HepG2 (cell line): Measurements from ENCODE around the gene ARHGEF40. TPM values are rescaled to one million over a fixed set of nuclear protein-coding genes. Genes with fewer than 3 reads are reported as not detected.

Experiments
- ADNP ChIP-seq: sonication (generic); formaldehyde crosslinking; IDR thresholded peaks from 2 replicates; pipeline ENCODE4 v1.4.0; 2020; ENCODE audit warnings: missing genetic modification reagents
- ATRX ChIP-seq: sonication (generic); formaldehyde crosslinking; IDR thresholded peaks from 2 replicates; pipeline ENCODE4 v1.4.0; 2020; ENCODE audit warnings: missing genetic modification reagents, borderline replicate concordance
- MXD4 ChIP-seq: IDR thresholded peaks from 2 replicates; pipeline ENCODE4 v1.6.1; 2016; ENCODE audit warnings: mild to moderate bottlenecking, missing biosample characterization, missing genetic modification reagents
- POGZ ChIP-seq: sonication (generic); formaldehyde crosslinking; IDR thresholded peaks from 2 replicates; pipeline ENCODE4 v1.4.0; 2020; ENCODE audit warnings: mild to moderate bottlenecking, missing genetic modification reagents
- POLR2AphosphoS5 ChIP-seq: IDR thresholded peaks from 2 replicates; pipeline ENCODE4 v1.6.1; 2012; ENCODE audit warnings: low read depth, low read length
- PTBP1 ChIP-seq: fragments of 200-400 bp; formaldehyde crosslinking; IDR thresholded peaks from 2 replicates; pipeline ENCODE4 v1.6.1; 2018; ENCODE audit warnings: low read length, low read depth; ENCODE audit not compliant: poor library complexity, severe bottlenecking
- ZFX ChIP-seq: sonication (generic); formaldehyde crosslinking; IDR thresholded peaks from 2 replicates; pipeline ENCODE4 v1.4.0; 2020; ENCODE audit warnings: mild to moderate bottlenecking, low read depth, missing genetic modification reagents, moderate library complexity
- ZNF251 ChIP-seq: sonication (generic); formaldehyde crosslinking; IDR thresholded peaks from 2 replicates; pipeline ENCODE4 v1.9.0; 2021; ENCODE audit warnings: mild to moderate bottlenecking, missing genetic modification reagents
- ZNF792 ChIP-seq: IDR thresholded peaks from 2 replicates; pipeline ENCODE4 v1.6.1; 2016
- polyA plus RNA-seq, 8 experiments: library from polyadenylated mRNA; depleted of rRNA in 3 of 8; stranded (reverse) in 7 of 8; unstranded in 1 of 8; fragments of >200 nt; fragmentation: Illumina TruSeq in 4 of 8; extraction: Trizol in 4 of 8; gene quantifications; 2 replicates each; pipeline versions ENCODE4 v1.2.1 to v1.2.3, GENCODE V29; 2011 to 2016; ENCODE audit warnings: low read depth in 4 of 8, missing spikeins in 1 of 8, mixed read lengths in 1 of 8; ENCODE audit not compliant: insufficient read depth in 1 of 8
- total RNA-seq, 5 experiments: library from RNA; depleted of rRNA; stranded (reverse); fragments of >200 nt; fragmentation: Illumina TruSeq; extraction: Trizol; gene quantifications; 2 replicates each; pipeline ENCODE4 v1.2.3, GENCODE V29; 2016; ENCODE audit warnings: low read depth in 1 of 5
- TF ChIP-seq, protein P1 (sequence below): IDR thresholded peaks from 2 replicates; pipeline ENCODE4 v1.4.0; 2020; ENCODE audit warnings: mild to moderate bottlenecking, missing genetic modification reagents
- TF ChIP-seq, protein P2 (sequence below): sonication (generic); formaldehyde crosslinking; conservative IDR thresholded peaks from 2 replicates; pipeline ENCODE4 v1.4.0; 2020; ENCODE audit warnings: missing genetic modification reagents
- TF ChIP-seq, protein P3 (sequence below): sonication (generic); formaldehyde crosslinking; IDR thresholded peaks from 2 replicates; pipeline ENCODE4 v1.4.0; 2020; ENCODE audit warnings: missing genetic modification reagents
- TF ChIP-seq, protein P4 (sequence below): sonication (generic); formaldehyde crosslinking; IDR thresholded peaks from 2 replicates; pipeline ENCODE4 v1.5.0; 2020; ENCODE audit warnings: mild to moderate bottlenecking, missing genetic modification reagents, moderate library complexity
- TF ChIP-seq, protein P5 (sequence below): IDR thresholded peaks from 2 replicates; pipeline ENCODE4 v1.6.1; 2016; ENCODE audit warnings: missing compliant biosample characterization, missing genetic modification reagents, borderline replicate concordance
- TF ChIP-seq, protein P6 (sequence below): sonication (generic); formaldehyde crosslinking; IDR thresholded peaks from 2 replicates; pipeline ENCODE4 v1.4.0; 2020; ENCODE audit warnings: missing genetic modification reagents, borderline replicate concordance
- TF ChIP-seq, protein P7 (sequence below): IDR thresholded peaks from 2 replicates; pipeline ENCODE4 v1.6.1; 2012; ENCODE audit warnings: inconsistent platforms

The ARHGEF40 gene
- total and polyA plus RNA-seq, 2 of the 13 experiments (the other 11 are each of a cell fraction or from before 2014, with no cell fraction given), result 28.1 to 78.1 TPM

DNA sequence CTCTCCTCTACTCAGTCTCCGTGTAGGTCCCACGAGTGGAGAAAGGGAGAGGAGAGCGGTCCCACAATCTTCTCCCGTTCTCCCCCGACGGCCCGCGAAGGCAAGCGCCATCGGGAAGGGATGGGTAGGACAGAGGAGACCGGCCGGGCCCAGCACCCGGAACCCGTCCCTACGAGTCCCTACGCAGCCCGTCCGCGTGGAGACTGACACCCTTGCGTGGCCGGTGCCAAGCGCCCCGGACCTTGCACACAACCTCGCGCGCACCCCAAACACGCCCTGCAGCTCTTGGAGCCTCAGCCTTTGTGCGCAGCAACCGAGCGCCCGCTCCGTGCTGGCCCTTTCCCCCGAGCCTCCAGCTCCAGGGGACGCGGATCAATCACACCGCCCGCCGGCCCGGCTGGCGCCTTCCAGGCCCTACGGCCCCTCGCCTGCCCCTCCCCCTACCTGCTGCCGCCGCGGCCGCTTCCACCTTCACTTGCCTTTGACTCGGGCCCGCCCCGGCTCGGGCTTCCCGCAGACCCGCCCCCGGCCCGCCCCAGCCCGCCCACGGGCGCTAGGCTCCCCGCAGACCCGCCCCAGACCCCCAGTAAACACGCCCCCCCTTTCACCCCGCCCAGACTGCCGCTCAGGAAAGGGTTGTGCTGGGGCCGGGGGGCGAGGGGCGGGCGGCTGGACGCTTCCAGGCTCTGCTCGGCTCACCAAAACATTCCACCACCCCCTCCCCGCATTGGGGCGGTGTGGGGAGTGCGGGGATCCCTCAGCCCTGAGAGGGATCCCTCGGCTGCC, 45.3 kb upstream of the ARHGEF40 start, which contains the start of gene NDRG2 (continued):
- TF ChIP-seq, protein P1, sequence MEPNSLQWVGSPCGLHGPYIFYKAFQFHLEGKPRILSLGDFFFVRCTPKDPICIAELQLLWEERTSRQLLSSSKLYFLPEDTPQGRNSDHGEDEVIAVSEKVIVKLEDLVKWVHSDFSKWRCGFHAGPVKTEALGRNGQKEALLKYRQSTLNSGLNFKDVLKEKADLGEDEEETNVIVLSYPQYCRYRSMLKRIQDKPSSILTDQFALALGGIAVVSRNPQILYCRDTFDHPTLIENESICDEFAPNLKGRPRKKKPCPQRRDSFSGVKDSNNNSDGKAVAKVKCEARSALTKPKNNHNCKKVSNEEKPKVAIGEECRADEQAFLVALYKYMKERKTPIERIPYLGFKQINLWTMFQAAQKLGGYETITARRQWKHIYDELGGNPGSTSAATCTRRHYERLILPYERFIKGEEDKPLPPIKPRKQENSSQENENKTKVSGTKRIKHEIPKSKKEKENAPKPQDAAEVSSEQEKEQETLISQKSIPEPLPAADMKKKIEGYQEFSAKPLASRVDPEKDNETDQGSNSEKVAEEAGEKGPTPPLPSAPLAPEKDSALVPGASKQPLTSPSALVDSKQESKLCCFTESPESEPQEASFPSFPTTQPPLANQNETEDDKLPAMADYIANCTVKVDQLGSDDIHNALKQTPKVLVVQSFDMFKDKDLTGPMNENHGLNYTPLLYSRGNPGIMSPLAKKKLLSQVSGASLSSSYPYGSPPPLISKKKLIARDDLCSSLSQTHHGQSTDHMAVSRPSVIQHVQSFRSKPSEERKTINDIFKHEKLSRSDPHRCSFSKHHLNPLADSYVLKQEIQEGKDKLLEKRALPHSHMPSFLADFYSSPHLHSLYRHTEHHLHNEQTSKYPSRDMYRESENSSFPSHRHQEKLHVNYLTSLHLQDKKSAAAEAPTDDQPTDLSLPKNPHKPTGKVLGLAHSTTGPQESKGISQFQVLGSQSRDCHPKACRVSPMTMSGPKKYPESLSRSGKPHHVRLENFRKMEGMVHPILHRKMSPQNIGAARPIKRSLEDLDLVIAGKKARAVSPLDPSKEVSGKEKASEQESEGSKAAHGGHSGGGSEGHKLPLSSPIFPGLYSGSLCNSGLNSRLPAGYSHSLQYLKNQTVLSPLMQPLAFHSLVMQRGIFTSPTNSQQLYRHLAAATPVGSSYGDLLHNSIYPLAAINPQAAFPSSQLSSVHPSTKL (CRISPR knock-in tag), result peak; percentile 56
- TF ChIP-seq ZNF792 (CRISPR knock-in tag) (peak; percentile 72), ZNF251 (CRISPR knock-in tag) (no peak), PTBP1 (no peak), ADNP (CRISPR knock-in tag) (0 out of 2 replicates have a peak, but pooled peaks have one; percentile 21), MXD4 (CRISPR knock-in tag) (peak; percentile 71; the same call in 1 of the 2 replicates), ATRX (CRISPR knock-in tag) (no peak), POGZ (CRISPR knock-in tag) (peak; percentile 45; the same call in 1 of the 2 replicates), ZFX (CRISPR knock-in tag) (peak; percentile 88), POLR2AphosphoS5 (peak; percentile 73)
- TF ChIP-seq, protein P2, sequence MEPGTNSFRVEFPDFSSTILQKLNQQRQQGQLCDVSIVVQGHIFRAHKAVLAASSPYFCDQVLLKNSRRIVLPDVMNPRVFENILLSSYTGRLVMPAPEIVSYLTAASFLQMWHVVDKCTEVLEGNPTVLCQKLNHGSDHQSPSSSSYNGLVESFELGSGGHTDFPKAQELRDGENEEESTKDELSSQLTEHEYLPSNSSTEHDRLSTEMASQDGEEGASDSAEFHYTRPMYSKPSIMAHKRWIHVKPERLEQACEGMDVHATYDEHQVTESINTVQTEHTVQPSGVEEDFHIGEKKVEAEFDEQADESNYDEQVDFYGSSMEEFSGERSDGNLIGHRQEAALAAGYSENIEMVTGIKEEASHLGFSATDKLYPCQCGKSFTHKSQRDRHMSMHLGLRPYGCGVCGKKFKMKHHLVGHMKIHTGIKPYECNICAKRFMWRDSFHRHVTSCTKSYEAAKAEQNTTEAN (CRISPR knock-in tag), result peak; percentile 80
- TF ChIP-seq, protein P3, sequence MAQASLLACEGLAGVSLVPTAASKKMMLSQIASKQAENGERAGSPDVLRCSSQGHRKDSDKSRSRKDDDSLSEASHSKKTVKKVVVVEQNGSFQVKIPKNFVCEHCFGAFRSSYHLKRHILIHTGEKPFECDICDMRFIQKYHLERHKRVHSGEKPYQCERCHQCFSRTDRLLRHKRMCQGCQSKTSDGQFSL (CRISPR knock-in tag), result 0 out of 2 replicates have a peak, but pooled peaks have one; percentile 38
- TF ChIP-seq, protein P4, sequence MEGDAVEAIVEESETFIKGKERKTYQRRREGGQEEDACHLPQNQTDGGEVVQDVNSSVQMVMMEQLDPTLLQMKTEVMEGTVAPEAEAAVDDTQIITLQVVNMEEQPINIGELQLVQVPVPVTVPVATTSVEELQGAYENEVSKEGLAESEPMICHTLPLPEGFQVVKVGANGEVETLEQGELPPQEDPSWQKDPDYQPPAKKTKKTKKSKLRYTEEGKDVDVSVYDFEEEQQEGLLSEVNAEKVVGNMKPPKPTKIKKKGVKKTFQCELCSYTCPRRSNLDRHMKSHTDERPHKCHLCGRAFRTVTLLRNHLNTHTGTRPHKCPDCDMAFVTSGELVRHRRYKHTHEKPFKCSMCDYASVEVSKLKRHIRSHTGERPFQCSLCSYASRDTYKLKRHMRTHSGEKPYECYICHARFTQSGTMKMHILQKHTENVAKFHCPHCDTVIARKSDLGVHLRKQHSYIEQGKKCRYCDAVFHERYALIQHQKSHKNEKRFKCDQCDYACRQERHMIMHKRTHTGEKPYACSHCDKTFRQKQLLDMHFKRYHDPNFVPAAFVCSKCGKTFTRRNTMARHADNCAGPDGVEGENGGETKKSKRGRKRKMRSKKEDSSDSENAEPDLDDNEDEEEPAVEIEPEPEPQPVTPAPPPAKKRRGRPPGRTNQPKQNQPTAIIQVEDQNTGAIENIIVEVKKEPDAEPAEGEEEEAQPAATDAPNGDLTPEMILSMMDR, result peak; percentile 7; the same call in 1 of the 2 replicates
- TF ChIP-seq, protein P5, sequence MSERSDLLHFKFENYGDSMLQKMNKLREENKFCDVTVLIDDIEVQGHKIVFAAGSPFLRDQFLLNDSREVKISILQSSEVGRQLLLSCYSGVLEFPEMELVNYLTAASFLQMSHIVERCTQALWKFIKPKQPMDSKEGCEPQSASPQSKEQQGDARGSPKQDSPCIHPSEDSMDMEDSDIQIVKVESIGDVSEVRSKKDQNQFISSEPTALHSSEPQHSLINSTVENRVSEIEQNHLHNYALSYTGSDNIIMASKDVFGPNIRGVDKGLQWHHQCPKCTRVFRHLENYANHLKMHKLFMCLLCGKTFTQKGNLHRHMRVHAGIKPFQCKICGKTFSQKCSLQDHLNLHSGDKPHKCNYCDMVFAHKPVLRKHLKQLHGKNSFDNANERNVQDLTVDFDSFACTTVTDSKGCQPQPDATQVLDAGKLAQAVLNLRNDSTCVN (CRISPR knock-in tag), result 0 out of 2 replicates have a peak, but pooled peaks have one; percentile 39
- TF ChIP-seq, protein P6, sequence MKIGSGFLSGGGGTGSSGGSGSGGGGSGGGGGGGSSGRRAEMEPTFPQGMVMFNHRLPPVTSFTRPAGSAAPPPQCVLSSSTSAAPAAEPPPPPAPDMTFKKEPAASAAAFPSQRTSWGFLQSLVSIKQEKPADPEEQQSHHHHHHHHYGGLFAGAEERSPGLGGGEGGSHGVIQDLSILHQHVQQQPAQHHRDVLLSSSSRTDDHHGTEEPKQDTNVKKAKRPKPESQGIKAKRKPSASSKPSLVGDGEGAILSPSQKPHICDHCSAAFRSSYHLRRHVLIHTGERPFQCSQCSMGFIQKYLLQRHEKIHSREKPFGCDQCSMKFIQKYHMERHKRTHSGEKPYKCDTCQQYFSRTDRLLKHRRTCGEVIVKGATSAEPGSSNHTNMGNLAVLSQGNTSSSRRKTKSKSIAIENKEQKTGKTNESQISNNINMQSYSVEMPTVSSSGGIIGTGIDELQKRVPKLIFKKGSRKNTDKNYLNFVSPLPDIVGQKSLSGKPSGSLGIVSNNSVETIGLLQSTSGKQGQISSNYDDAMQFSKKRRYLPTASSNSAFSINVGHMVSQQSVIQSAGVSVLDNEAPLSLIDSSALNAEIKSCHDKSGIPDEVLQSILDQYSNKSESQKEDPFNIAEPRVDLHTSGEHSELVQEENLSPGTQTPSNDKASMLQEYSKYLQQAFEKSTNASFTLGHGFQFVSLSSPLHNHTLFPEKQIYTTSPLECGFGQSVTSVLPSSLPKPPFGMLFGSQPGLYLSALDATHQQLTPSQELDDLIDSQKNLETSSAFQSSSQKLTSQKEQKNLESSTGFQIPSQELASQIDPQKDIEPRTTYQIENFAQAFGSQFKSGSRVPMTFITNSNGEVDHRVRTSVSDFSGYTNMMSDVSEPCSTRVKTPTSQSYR (CRISPR knock-in tag), result peak; percentile 98
- TF ChIP-seq, protein P7, sequence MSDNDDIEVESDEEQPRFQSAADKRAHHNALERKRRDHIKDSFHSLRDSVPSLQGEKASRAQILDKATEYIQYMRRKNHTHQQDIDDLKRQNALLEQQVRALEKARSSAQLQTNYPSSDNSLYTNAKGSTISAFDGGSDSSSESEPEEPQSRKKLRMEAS, result peak; percentile 65
